GM13976 (cell line): ENCODE measurements around the gene UBE3B.

Experiments
- DNase-seq: peaks from one replicate; pipeline ENCODE4 v3.0.0; 2012; ENCODE audit warnings: low spot score
- in situ Hi-C: fragments of 300-500 bp; cut with MboI; formaldehyde crosslinking; loops from one replicate; pipeline ENCODE4 v1.12.0; 2022; ENCODE audit warnings: low sequenced_read_pairs, mixed read lengths, inconsistent platforms; ENCODE audit not compliant: unreplicated experiment
- TF ChIP-seq, protein P1 (sequence below): IDR thresholded peaks from 2 replicates; pipeline ENCODE4 v1.5.1; 2012; ENCODE audit warnings: borderline replicate concordance, mild to moderate bottlenecking; ENCODE audit not compliant: insufficient read depth; ENCODE audit errors: extremely low read depth, missing control alignments, control extremely low read depth

UBE3B gene

GRCh38 chr12:109443794-109444193 lies 33.6 kb upstream of the UBE3B start:
- in situ Hi-C loops: no loop called here
- DNase-seq: no peak
- TF ChIP-seq, protein P1, sequence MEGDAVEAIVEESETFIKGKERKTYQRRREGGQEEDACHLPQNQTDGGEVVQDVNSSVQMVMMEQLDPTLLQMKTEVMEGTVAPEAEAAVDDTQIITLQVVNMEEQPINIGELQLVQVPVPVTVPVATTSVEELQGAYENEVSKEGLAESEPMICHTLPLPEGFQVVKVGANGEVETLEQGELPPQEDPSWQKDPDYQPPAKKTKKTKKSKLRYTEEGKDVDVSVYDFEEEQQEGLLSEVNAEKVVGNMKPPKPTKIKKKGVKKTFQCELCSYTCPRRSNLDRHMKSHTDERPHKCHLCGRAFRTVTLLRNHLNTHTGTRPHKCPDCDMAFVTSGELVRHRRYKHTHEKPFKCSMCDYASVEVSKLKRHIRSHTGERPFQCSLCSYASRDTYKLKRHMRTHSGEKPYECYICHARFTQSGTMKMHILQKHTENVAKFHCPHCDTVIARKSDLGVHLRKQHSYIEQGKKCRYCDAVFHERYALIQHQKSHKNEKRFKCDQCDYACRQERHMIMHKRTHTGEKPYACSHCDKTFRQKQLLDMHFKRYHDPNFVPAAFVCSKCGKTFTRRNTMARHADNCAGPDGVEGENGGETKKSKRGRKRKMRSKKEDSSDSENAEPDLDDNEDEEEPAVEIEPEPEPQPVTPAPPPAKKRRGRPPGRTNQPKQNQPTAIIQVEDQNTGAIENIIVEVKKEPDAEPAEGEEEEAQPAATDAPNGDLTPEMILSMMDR: no peak

DNA sequence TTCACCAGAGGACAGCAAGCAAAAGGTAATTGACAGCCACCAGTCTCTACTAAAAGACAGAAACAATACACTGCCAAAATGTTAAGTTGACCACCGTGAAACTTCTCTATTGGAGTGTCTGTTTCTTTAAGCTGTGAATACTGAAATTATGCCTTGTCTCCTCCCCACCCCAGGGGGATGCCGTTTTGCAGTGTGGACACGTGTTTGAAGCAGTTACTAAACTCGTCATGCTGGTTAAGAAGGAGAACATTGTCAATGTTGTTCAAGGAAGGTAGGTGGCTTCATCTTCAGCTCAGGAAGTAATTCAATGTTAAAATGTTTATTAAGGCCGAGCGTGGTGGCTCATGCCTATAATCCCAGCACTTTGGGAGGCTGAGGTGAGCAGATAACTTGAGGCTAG lies 33.2 kb upstream of the UBE3B start:
- TF ChIP-seq, protein P1: no peak
- in situ Hi-C loops: no loop called here
- no peak for DNase-seq

DNA sequence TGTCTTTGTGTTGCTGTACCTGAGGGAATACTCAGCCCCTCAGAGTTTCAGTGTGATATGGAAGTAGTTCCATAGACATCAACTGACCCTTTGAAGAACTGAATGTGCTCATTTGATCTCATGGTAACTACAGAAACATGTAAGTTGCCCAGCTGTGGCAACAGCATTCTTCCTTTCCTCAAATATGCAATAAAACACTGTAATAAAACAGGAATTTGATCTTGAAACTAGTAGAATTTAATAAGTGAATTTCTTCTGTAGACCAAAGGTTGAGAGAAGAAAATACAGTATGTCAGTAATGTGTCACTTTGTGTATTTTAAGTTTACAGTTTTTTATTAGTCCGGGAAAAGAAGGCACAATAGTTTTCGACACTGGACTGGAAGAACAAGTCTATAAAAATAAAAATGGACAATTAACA lies 32.2 kb upstream of the UBE3B start:
- TF ChIP-seq, protein P1: no peak

DNA sequence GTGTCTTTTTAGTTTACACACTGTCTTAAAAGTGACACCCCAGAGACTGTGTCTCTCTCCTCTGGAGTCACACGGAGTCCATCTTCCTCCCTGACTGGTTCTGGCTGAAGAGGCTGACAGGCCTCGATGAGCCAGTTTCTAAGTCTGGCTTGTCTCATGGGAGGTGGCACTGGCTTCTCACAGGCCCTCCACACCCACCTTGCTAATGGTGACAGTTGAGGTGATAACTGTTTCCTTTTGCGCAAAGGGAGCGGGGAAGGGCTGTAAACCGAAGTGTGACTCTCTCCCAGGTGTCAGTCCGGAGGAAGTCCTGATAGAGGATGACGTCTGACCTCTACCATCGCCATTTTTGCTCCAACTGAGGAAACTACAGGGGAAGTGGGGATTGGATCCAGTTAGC lies 30.6 kb upstream of the UBE3B start:
- no peak for DNase-seq
- in situ Hi-C loops: no loop called here
- TF ChIP-seq, protein P1: no peak

More for the DNA sequence above, 32.2 kb upstream of the UBE3B start:
- DNase-seq: no peak
- in situ Hi-C loops: no loop called here

GRCh38 chr12:109447482-109447881 lies 30.0 kb upstream of the UBE3B start:
- in situ Hi-C loops: no loop called here
- TF ChIP-seq, protein P1: no peak
- DNase-seq: no peak

- in situ Hi-C loops: no loop called here
- TF ChIP-seq, protein P1: no peak
- no peak for DNase-seq
Observed at GRCh38 chr12:109448272-109448671, 29.2 kb upstream of the UBE3B start.
